COR-L47 (cell line): ENCODE measurements around the gene CPM.

Experiments
- DNase-seq: peaks from one replicate; lab custom pipeline; 2025; lab: John Stamatoyannopoulos, UW

The CPM gene

DNA sequence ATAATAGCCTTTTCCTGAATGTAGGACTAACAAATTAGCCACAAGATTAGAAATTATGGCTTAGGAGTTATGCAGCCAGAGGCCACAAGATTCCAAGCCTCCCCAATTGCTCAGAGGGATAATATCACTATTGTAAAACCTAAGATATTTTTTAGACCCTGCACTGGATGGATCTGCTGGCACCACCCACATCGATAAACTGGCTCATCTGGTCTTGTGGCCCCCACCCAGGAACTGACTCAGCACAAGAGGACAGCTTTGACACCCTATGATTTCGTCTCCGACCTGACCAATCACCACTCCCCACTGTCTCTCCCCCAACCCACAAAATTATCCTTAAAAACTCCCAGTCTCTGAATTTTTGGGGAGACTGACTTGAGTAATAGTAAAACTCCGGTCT is 54.7 kb downstream of the CPM start:
- no peak for DNase-seq

DNA sequence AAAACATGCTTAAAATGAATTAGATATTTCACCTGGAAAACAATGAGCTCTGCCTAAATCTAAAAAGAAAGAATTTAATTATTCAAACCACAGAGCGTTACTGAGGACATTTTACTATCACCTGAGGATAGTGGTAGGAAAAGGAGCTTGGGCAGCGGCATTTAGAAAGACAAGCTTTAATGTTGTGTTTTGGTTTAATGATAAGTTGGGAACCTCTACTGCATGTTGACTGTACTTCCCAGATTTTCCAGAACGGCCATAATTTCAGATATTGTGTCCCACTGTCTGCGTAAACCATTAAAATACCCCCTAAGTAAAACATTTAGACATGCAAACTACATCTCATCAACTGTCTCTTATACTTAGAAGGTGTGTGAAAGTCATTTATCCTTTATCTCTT is 55.4 kb downstream of the CPM start:
- DNase-seq: no peak

DNA sequence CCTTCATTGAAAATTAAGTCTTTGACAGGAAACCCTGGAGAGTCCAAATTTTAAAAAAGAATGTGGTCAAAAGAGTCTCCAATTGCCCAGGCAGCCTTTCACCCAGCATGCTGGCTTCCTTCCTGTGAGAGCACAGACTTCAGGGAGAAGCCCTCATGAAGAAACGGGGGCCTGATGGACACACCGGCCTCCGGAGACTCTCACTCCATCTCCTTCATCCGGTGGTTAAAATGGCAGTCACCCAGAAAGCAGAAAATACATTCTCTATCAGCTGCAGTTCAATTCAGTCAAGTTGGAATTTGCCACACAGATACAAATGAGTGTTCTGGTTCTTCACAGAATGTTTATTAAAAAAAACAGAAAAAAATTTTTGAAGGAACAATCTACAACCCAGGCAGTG is 56.5 kb downstream of the CPM start:
- DNase-seq: no peak

DNA sequence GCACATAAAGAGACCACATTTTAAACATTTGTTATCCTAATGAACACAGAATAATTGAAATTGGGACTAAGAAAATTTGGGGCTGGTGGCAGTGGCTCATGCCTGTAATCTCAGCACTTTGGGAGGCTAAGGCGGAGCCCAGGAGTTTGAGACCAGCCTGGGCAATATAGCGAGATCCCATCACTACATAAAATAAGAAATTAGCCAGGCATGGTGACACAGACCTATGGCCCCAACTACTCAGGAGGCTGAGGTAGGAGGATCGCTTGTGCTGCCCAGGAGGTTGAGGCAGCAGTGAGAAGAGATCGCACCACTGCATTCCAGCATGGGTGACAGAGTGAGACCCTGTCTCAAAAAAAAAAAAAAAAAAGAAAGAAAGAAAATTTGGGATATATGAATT is 59.7 kb downstream of the CPM start:
- no peak for DNase-seq

DNA sequence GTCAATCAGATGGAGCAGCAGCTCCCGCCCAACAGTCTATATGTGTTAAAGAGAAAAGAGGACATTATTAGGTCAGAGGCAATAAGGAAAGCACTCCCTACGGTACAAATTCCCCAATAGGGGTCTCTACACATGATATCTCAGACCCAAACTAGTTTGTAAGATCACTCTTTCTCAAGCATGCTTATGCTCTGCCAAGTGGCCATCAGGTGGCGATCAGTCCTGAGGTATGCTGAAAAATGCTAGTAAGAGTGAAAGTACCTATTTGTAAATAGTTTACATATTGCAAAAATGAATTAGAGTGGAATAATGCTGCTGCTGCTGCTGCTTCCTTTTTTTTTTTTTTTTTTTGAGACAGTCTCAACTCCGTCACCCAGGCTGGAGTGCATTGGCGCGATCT is 61.0 kb downstream of the CPM start:
- no peak for DNase-seq

DNA sequence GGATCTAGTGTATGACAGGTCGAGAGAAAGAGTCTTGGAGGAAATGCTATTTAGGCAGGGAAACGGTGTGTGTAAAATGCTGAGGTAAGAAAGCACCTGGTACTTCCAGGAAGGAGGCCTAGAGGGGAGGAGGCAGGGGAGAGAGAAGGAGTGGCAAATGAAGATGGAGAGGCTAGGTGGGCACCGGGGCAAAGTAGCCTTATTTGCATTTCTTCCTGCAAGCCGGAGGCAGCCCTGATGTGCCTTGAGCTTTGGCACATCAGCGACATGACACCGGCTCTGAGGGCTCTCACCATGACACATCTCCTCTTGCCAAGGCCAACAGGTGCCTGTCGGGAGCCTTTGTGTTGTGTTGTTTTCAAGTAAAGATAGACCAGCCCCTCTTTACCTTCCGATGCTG is 61.6 kb downstream of the CPM start:
- DNase-seq: no peak

DNA sequence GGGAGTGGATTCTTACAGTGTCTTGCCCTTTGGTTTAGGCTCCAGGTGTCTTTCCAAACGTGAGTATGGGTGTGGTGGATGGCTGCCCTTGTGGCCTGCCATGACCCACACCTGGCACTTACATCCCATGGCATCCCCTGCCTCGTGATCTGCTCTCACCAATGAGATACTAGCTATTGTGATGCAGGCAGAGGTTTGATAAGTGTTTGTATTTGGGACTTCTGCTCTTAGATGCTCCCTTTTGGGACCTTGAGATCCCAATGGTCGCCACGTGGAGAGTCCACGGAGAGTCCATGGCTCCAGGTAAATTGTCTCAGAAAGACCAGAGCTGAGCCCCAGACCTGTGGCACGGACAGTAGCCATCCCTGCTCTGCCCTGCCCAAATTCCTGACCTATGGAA is 62.5 kb downstream of the CPM start:
- DNase-seq: no peak

DNA sequence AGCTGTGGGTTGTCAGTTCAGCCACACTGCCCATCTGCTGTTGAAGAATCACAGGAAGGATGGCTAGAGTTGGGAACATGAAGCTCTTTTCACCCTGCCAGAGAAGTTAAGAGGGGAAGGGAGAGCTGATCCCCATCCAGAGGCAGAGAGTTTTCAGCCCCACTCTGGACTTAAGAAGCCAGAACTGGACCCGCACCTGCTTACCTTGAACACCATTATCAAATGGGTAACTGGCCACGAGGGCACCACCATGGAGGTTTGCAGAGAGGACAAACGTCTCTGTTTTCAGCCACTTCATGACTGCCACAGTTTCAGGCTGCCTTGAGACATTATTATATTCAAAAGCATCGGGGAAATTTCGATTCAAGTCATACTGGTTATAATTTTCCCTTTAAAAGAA is 63.0 kb downstream of the CPM start:
- no peak for DNase-seq

DNA sequence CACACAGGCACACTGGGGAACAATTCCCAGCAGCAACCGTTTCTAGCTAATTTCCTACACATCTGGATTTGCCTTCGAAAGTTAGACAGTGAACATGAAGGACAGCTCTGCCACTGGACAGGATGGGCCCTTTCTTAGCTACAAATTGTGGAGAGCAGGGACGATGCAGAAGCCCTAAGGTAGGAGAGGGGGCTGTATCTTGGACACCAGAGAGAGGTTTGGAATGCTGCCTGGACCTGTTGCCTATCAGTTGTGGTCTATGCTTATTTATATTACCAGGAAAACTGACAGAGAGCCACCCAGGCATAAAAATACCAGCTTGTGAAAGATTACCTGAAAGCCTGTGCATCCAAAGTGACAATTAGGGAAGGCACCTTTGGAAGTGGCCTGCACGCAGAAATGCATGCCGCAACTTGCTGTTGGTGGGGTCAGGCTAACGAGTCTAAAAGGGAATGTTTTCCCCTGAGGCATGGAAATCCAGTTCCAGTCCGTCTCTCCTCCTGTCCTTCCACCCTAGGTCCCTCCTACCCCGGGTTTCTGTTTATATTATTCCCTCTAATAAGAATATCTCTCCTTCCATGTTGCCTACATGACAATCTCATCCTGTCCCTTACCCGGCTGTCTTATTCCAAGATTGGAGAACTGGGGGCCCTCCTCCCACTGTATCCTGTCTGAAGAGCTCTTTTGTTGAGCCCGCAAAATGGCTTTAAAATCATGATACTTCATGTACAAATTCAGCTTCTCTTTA is 64.8 kb downstream of the CPM start:
- DNase-seq: no peak

DNA sequence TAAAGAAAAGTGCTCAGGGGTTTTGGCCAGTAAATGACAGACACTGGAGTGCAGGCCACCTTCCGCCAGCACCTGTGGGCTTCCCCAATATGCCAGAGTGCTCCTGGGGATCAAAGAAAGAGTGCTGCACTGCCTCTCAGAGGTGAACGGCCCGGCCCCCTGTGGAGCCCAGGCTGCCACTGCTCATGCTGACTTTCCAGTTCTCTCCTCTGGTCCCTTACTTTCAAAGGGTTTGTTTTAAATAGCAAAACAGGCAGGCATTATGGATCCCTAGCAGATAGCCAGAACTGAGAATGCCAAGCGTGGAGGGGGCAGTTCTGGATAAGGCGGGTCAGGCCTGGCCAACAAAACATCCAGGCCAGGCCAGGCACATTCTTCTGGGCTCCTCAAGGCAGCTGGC is 65.4 kb downstream of the CPM start:
- DNase-seq: no peak

DNA sequence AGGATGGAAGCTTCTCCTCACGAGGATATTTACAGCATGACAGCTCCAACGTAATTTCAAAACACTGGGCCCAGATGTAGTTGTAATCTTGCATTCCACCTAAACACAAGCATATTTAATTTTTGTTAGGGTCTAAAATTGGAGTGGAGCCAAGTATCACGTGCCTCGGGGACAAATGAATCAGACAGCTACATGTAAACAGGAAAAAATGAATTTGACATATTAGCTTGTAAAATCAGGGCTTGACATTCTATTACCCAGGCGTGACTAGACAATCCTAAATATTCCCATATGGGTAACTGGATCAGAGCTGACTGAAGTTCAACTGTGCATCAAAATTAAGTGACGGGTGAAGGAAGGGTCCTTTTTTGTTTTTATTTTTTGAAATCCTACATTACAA is 66.0 kb downstream of the CPM start:
- DNase-seq: no peak

DNA sequence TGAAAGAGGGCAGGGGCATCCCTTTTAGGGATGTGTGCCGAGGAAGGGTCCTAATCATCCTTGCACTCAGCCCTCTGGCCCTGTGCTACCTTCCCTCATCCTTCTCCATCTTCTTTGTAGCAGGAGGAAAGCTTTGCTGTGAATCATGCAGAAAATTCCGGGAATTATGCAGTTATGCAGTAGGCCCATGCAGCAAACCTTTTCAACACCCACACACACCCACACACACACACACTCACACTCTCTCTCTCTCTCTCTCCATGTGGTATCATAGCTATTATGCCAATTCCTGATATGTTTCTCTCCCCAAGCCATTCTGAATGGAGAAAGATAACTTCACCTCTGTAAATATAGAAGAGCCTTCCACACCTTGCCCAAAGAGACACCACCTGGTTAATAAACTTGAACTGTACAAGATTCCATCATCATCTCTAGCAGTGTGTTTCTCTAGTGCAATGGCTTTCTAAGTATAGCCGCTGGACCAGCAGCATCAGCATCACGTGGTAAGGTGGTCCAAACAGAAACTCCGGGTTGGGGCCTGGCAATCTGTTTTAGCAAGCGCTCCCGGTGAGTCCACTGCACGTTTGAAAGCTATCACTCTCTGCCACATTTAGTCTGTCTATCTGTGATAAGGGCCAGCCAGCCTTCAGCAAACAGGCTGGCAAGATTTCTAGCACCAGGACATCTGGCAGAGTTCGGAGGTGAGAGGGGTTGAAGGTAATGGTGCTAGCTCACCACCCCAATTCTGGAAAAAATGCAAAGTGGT is 67.4 kb downstream of the CPM start:
- no peak for DNase-seq

DNA sequence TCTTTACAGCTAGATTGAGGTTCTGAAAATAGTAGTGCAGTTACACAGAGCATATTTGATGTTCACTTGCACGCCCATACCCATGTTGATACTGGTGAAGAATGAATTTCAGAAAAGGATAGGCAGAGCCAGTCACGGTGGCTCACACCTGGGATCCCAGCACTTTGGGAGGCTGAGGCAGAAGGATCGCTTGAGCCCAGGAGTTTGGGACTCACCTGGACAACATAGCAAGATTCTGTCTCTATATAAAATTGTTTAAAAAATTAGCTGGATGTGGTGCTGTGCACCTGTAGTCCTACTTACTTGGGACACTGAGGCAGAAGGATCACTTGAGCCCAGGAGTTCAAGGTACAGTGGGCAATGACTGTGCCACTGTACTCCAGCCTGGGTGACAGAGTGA is 68.4 kb downstream of the CPM start:
- no peak for DNase-seq

DNA sequence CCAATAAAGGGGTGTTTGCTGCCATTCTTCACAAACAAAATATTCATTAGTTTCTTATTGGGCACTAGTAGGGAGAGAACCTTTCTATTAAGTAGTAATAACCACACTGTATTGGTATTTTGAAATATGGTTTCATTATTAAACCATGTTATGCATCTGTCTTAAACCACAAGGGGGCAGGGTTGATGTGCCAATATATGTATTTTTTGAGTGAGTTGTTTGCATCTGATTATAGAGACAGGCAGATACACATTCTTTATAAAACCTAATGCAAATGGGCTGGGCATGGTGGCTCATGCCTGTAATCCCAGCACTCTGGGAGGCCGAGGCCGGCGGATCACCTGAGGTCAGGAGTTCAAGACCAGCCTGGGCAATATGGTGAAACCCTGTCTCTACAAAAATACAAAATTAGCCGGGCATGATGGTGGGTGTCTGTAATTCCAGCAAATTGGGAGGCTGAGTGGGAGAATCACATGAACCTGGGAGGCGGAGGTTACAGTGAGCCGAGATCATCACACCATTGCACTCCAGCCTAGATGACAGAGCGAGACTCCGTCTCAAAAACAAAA is 69.0 kb downstream of the CPM start:
- DNase-seq: peak; percentile 62

DNA sequence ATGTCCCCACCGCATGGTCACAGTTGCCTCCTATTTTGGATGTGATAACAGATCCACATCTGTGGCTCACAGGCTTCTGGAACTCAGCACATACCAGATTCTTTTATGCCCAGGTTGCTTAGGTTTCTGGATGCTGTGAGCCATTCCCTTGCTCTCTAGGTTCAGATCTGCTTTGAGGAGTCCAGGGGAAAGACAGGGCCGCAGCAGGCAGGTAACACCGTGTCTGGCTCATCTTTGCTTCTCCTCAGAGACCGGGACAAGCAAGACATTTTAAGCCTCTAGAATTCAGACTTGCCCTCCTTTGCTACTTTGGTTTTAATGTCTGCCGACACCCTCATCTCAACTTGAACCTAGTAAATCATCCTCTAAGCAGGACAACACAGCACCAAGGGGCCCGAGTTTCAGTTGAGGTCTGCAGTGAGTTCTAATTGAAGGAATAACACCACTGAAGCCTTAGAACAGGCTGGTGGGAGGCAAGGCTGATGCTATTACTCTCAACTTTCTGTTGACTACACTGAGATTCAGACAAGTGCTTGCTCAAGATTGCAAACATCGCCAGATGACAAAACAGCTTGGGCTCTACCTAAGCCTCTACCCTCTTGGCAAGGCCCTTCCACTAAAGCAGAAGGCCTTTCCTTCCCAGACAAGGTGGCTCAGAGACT is 69.7 kb downstream of the CPM start:
- no peak for DNase-seq

DNA sequence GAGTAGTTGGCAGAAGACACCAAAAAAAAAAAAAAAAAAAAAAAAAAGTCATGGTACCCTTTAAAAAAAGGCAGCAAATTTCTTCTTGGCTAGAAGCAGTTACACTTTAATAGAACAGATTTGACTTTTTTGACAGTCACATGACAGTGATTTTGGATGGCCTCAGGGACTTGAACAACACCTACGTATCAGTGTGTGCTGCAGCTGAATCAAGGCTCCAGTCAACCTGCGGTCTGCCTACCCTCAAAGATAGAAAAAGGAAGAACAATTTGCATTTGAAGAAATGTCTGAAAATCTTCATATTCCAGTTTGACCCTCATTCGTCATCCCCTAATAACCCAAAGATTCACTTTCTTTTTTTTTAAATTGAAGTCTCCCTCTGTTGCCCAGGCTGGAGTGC is 71.1 kb downstream of the CPM start:
- DNase-seq: no peak

DNA sequence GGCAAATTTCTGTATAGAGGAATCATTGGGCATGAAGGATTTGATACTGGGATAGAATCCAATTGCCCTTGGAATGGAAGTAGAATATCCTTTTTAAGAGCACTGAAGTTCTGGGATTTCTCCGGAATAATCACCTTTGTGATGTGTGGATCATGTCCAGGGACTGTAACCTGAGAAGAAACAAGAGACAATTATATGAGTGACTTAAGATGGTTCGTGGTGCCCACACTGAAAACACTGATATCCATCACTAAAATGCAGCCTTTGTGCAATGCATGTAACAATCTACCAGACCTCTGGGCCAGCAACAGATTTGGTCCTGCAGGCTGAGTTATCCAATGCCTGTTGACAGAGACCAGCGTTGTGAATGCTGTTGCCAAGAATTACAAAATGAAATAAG is 76.5 kb downstream of the CPM start:
- no peak for DNase-seq

DNA sequence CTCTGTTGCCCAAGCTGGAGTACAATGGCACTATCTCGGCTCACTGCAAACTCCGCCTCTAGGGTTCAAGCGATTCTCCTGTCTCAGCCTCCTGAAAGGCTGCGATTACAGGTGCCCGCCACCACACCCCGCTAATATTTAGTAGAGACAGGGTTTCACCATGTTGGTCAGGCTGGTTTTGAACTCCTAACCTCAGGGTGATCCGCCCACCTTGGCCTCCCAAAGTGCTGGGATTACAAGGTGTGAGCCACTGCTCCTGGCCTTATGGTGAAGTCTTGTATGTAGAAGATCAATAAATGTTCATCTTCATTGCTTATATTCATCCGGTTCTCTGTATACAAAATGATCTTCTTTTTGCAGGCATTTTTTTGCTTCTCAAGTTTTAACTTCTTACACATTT is 77.2 kb downstream of the CPM start:
- no peak for DNase-seq

DNA sequence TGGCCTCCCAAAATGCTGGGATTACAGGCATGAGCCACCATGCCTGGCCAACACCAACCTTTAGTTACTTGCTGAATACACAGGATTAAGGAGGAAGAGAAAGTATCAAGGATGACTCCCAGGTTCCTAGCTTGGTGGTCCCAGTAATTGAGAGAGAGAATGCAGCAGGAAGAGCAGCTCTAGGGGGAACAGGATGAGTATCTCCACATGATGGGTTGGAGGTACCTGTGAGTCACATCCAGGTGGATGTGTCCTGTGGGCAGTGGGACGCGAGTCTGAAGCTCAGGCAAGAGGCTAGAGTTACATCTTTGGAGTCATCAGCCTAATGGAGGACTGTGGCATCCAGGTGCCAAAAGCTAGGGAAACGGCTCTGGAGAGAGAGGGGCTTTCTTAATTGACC is 77.9 kb downstream of the CPM start:
- no peak for DNase-seq

DNA sequence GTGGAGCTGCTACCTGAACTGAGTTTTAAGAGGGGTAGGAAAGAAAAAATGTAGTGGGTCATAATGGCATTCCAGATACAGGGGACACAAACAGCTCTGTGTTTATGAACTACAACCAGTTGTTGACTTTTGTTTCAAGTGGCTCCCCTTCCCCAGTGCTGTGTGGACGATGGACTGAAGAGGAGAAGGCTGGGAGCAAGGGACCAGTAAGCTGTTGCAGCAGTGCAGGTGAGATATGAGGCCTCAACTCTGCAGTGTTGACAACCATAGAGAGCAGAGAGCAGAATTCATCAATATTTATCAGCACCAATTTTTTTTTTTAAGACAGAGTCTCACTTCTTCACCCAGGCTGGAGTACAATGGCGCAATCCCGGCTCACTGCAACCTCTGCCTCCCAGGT is 78.4 kb downstream of the CPM start:
- DNase-seq: no peak

DNA sequence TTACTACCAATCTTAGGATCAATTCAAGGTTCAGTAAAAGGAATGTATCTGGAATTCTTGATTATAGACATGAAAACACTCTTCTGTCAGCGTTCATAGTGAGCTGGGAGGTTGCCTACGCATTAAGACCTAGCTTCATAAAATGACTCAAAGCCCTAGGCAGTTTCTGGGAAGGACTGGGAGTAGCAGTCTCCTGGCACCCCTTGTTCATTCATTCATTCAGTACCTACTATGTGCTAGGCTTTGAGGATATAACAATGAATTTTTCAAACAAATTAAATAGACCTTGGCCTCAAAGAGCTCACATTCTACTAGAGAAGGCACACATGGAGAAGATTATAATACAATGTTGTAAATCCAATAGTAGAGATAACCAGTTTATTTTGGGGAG is 78.9 kb downstream of the CPM start:
- no peak for DNase-seq

DNA sequence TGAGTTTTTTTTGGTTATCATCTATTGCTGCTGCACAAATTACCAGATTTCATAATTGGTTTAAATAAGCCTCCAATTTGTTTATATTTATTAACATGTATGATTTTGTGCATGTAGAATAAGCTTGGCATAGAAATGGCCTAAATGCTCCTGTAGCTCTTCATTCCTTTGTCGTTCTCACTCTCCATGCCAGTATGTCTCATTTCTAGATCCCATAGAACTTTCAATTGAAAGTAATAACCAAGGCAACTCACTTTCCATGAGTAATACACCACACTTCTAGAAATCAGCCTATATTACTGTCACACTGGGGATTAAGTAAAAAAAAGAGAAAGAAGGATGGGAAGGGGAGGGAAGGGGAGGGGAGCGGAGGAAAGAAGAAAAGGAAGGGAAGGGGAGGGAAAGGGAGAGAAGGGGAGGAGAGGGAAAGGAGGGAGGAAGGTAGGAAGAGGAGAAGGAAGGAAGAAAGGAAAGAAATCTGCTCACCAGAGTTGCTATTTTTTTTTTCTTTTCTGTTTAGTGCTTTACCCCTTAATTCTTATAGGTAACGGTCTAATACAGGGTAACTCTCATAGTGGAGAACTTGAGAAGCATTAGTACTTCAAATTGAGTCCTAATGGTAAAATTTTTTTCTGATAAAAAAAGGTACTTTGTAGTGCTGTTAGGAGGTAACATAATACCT is 79.4 kb downstream of the CPM start:
- DNase-seq: no peak
